MM.1S (cell line): ENCODE measurements around the gene NAPA.
"Not testable (repeated sequence)": the region's sequence is repeated elsewhere in the genome, so short reads cannot be mapped to it uniquely, and the experiment has no call there.

Experiments
- DNase-seq: peaks from one replicate; pipeline ENCODE4 v3.0.0-alpha.2; 2015
- H2AFZ ChIP-seq: fragments of 300-600 bp; sonication (generic); 2 replicates; pipeline ENCODE4 v1.6.0; 2016; ENCODE audit warnings: antibody characterized with exemption, low read length
- H3F3A ChIP-seq: fragments of 300-600 bp; sonication (generic); 2 replicates; pipeline ENCODE4 v1.6.1; 2016; ENCODE audit warnings: mild to moderate bottlenecking, antibody characterized with exemption, low read length, moderate library complexity, mixed read lengths; ENCODE audit not compliant: insufficient read depth
- H3K27ac ChIP-seq: fragments of 300-600 bp; sonication (generic); 2 replicates; pipeline ENCODE4 v1.5.1; 2016; ENCODE audit warnings: mild to moderate bottlenecking, low read length
- H3K27me3 ChIP-seq: fragments of 300-600 bp; sonication (generic); replicated peaks from 2 replicates; pipeline ENCODE4 v1.6.0; 2016; ENCODE audit warnings: low read length; ENCODE audit not compliant: insufficient read depth
- H3K36me3 ChIP-seq: fragments of 300-600 bp; sonication (generic); replicated peaks from 2 replicates; pipeline ENCODE4 v1.6.1; 2016; ENCODE audit warnings: mild to moderate bottlenecking, low read length, mixed read lengths; ENCODE audit not compliant: insufficient read depth
- H3K4me1 ChIP-seq: fragments of 300-600 bp; sonication (generic); 2 replicates; pipeline ENCODE4 v1.6.1; 2016; ENCODE audit warnings: low read length, mixed read lengths
- H3K4me2 ChIP-seq: fragments of 300-600 bp; sonication (generic); 2 replicates; pipeline ENCODE4 v1.6.0; 2016; ENCODE audit warnings: low read depth, low read length
- H3K4me3 ChIP-seq: fragments of 300-600 bp; sonication (generic); 2 replicates; pipeline ENCODE4 v1.5.1; 2016; ENCODE audit warnings: low read length, mixed read lengths
- H3K79me2 ChIP-seq: fragments of 300-600 bp; sonication (generic); 2 replicates; pipeline ENCODE4 v1.6.1; 2016; ENCODE audit warnings: mixed run types, low read length, mixed read lengths
- H3K9ac ChIP-seq: fragments of 300-600 bp; sonication (generic); 2 replicates; pipeline ENCODE4 v1.6.1; 2016; ENCODE audit warnings: low read length, mixed read lengths
- H3K9me2 ChIP-seq: fragments of 300-600 bp; sonication (generic); replicated peaks from 2 replicates; pipeline ENCODE4 v1.6.1; 2016; ENCODE audit warnings: mild to moderate bottlenecking, low read length, mixed read lengths; ENCODE audit not compliant: insufficient read depth
- H3K9me3 ChIP-seq: fragments of 300-600 bp; sonication (generic); replicated peaks from 2 replicates; pipeline ENCODE4 v1.6.1; 2016; ENCODE audit warnings: mild to moderate bottlenecking, low read length, mixed read lengths; ENCODE audit not compliant: insufficient read depth
- H4K20me1 ChIP-seq: fragments of 300-600 bp; sonication (generic); 2 replicates; pipeline ENCODE4 v1.6.1; 2016; ENCODE audit warnings: mild to moderate bottlenecking, low read length, moderate library complexity, mixed read lengths; ENCODE audit not compliant: insufficient read depth
- EZH2 ChIP-seq: fragments of 300-600 bp; sonication (generic); optimal IDR thresholded peaks from 2 replicates; pipeline ENCODE3; 2017; ENCODE audit warnings: low read depth, mild to moderate bottlenecking, antibody characterized with exemption, low read length, mixed read lengths
- EZH2phosphoT487 ChIP-seq: fragments of 300-600 bp; sonication (generic); IDR thresholded peaks from 2 replicates; pipeline ENCODE4 v1.6.1; 2018; ENCODE audit warnings: antibody characterized with exemption, low read length
- TF ChIP-seq, protein P1 (sequence below): fragments of 300-600 bp; sonication (generic); IDR thresholded peaks from 2 replicates; pipeline ENCODE4 v1.5.1; 2016; ENCODE audit warnings: antibody characterized with exemption, low read length, mixed read lengths

The NAPA gene

GRCh38 chr19:47486900-47487299 lies 28.0 kb downstream of the NAPA start:
- Histone ChIP-seq H3K4me2 (no peak overlapping the region), H3F3A (no peaks in the 10 kb centered on the region), H3K79me2 (peaks cover 10% of the 10 kb centered on the region), H3K9me2 (no peaks in the 10 kb centered on the region), H3K27ac (peak overlapping the region; percentile 44; the same call in 1 of the 2 replicates), H3K9me3 (no peaks in the 10 kb centered on the region), H3K27me3 (no peaks in the 10 kb centered on the region), H3K9ac (no peak overlapping the region), H3K36me3 (no peaks in the 10 kb centered on the region), H4K20me1 (no peaks in the 10 kb centered on the region), H3K4me1 (peaks cover 21% of the 10 kb centered on the region), H2AFZ (no peak overlapping the region), H3K4me3 (no peak overlapping the region)
- DNase-seq: no peak
- TF ChIP-seq EZH2phosphoT487 (no peak), EZH2 (no peak)
- TF ChIP-seq, protein P1, sequence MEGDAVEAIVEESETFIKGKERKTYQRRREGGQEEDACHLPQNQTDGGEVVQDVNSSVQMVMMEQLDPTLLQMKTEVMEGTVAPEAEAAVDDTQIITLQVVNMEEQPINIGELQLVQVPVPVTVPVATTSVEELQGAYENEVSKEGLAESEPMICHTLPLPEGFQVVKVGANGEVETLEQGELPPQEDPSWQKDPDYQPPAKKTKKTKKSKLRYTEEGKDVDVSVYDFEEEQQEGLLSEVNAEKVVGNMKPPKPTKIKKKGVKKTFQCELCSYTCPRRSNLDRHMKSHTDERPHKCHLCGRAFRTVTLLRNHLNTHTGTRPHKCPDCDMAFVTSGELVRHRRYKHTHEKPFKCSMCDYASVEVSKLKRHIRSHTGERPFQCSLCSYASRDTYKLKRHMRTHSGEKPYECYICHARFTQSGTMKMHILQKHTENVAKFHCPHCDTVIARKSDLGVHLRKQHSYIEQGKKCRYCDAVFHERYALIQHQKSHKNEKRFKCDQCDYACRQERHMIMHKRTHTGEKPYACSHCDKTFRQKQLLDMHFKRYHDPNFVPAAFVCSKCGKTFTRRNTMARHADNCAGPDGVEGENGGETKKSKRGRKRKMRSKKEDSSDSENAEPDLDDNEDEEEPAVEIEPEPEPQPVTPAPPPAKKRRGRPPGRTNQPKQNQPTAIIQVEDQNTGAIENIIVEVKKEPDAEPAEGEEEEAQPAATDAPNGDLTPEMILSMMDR: no peak

- peaks cover 21% of the 10 kb centered on the region for H3K4me1 ChIP-seq
- not testable (repeated sequence) for H3K4me3 ChIP-seq, DNase-seq, H3F3A ChIP-seq, H2AFZ ChIP-seq, H3K27ac ChIP-seq, H3K9ac ChIP-seq, H3K79me2 ChIP-seq, H3K27me3 ChIP-seq, H3K36me3 ChIP-seq, H4K20me1 ChIP-seq, H3K9me2 ChIP-seq, H3K4me2 ChIP-seq, H3K9me3 ChIP-seq
Measured at GRCh38 chr19:47486220-47486619, 28.6 kb downstream of the NAPA start.

DNA sequence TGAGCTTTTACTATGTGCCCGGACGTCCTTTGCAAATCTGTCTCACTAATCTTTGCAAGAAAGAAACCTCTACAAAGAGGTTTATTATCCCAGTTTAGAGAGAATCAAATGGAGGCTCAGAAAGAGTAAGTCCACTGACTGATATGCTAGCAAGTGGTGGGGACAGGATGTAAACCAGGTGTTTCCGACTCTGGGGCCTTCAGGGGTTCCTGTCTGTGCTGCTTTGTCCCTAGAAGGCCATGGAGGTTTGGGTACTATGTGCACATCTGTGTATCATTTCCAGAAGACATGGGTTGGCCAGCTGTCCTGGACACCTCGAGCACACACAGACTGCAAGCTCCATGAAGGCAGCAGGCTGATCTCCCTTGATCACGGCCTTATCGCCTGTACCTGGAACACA lies 29.7 kb downstream of the NAPA start:
- Histone ChIP-seq H3K79me2 (peaks cover 10% of the 10 kb centered on the region), H3K9me2 (no peaks in the 10 kb centered on the region), H3K27ac (peak overlapping the region; percentile 81; the same call in 1 of the 2 replicates), H3K4me1 (peaks cover 15% of the 10 kb centered on the region), H2AFZ (no peak overlapping the region), H3K27me3 (peaks cover 6% of the 10 kb centered on the region; the same call in 1 of the 2 replicates), H3K36me3 (no peaks in the 10 kb centered on the region), H3K4me3 (peak overlapping the region; percentile 97), H3F3A (no peaks in the 10 kb centered on the region), H3K9me3 (no peaks in the 10 kb centered on the region), H3K9ac (peak overlapping the region; percentile 94; the same call in 1 of the 2 replicates), H3K4me2 (peak overlapping the region; percentile 77), H4K20me1 (no peaks in the 10 kb centered on the region)
- DNase-seq: no peak
- TF ChIP-seq EZH2phosphoT487: no peak
- TF ChIP-seq, protein P1: no peak
- no peak for TF ChIP-seq EZH2

GRCh38 chr19:47483800-47484690 lies 30.8 kb downstream of the NAPA start, which contains the start of gene KPTN:
Gene KPTN, minus strand, starts transcription at chr19:47484219. Its CDS starts 59 bp downstream, at chr19:47484160.
- H3F3A ChIP-seq: no peaks in the 10 kb centered on the region
- peaks cover 6% of the 10 kb centered on the region; the same call in 1 of the 2 replicates for H3K27me3 ChIP-seq

More at GRCh38 chr19:47483800-47484690, 30.8 kb downstream of the NAPA start, which contains the start of gene KPTN:
- Histone ChIP-seq H3K9me3 (no peaks in the 10 kb centered on the region), H3K4me1 (peaks cover 15% of the 10 kb centered on the region), H3K4me3 (peak within 1 kb of the TSS; percentile 97), H3K4me2 (peak within 1 kb of the TSS; percentile 77), H4K20me1 (no peaks in the 10 kb centered on the region), H3K9me2 (no peaks in the 10 kb centered on the region), H3K9ac (peak within 1 kb of the TSS; percentile 94), H2AFZ (peak within 1 kb of the TSS; percentile 93), H3K27ac (peak within 1 kb of the TSS; percentile 81), H3K79me2 (peaks cover 10% of the 10 kb centered on the region), H3K36me3 (no peaks in the 10 kb centered on the region)
- no peak for TF ChIP-seq EZH2phosphoT487
- TF ChIP-seq, protein P1: peak; percentile 98
- TF ChIP-seq EZH2: no peak
- DNase-seq: peak; percentile 88
